Mesenchymal stem cell (in vitro differentiated cells and primary cell): ENCODE measurements around the gene TESPA1. TPM values are rescaled to one million over a fixed set of nuclear protein-coding genes. Genes with fewer than 3 reads are reported as not detected.

ENCODE experiments used
- DNase-seq: peaks from one replicate; pipeline ENCODE4 v3.0.0-alpha.2; 2013
- H2AFZ ChIP-seq: one replicate; pipeline ENCODE4 v1.6.1; 2013; ENCODE audit warnings: low read depth, mild to moderate bottlenecking, control low read depth, inconsistent platforms, low read length, moderate library complexity
- H2AK5ac ChIP-seq: 2 replicates; pipeline ENCODE4 v1.6.1; 2013; ENCODE audit warnings: low read length, moderate library complexity, mild to moderate bottlenecking, inconsistent platforms; ENCODE audit not compliant: severe bottlenecking
- H2BK120ac ChIP-seq: one replicate; pipeline ENCODE4 v1.6.1; 2013; ENCODE audit warnings: low read depth, mild to moderate bottlenecking, inconsistent platforms, low read length, moderate library complexity
- H2BK12ac ChIP-seq, 2 experiments: one replicate each; pipeline ENCODE4 v1.6.1; 2013; ENCODE audit warnings: inconsistent platforms in 2 of 2, low read length in 2 of 2, mild to moderate bottlenecking in 2 of 2, moderate library complexity in 2 of 2, control low read depth in 1 of 2
- H2BK15ac ChIP-seq: one replicate; pipeline ENCODE4 v1.6.1; 2013; ENCODE audit warnings: mild to moderate bottlenecking, low read depth, inconsistent platforms; ENCODE audit not compliant: poor library complexity, severe bottlenecking
- H2BK5ac ChIP-seq: 2 replicates; pipeline ENCODE4 v1.6.1; 2013; ENCODE audit warnings: low read depth, mild to moderate bottlenecking, low read length, control low read depth, inconsistent platforms; ENCODE audit not compliant: poor library complexity, severe bottlenecking
- H3K14ac ChIP-seq, 2 experiments: one replicate each; pipeline ENCODE4 v1.6.1; 2013; ENCODE audit warnings: inconsistent platforms in 2 of 2, low read length in 2 of 2, control low read depth in 1 of 2, mild to moderate bottlenecking in 1 of 2, moderate library complexity in 1 of 2
- H3K18ac ChIP-seq, 2 experiments: one replicate each; pipeline ENCODE4 v1.6.1; 2013; ENCODE audit warnings: inconsistent platforms in 2 of 2, low read length in 2 of 2, control low read depth in 1 of 2, low read depth in 1 of 2, mild to moderate bottlenecking in 1 of 2
- H3K23ac ChIP-seq, 2 experiments: one replicate each; pipeline ENCODE4 v1.6.1; 2013; ENCODE audit warnings: inconsistent platforms in 2 of 2, low read length in 2 of 2, mild to moderate bottlenecking in 2 of 2, moderate library complexity in 2 of 2, control low read depth in 1 of 2
- H3K27ac ChIP-seq: 2 replicates; pipeline ENCODE4 v1.5.1; 2013; ENCODE audit warnings: mild to moderate bottlenecking, moderate library complexity, low read length, control low read depth, inconsistent platforms; ENCODE audit not compliant: poor library complexity, severe bottlenecking
- H3K27me3 ChIP-seq, 2 experiments: 2 replicates each; pipeline versions ENCODE4 v1.6.1 to v1.7.0; 2013; ENCODE audit warnings: low read length in 2 of 2, mild to moderate bottlenecking in 2 of 2, moderate library complexity in 2 of 2, control low read depth in 1 of 2, inconsistent platforms in 1 of 2; ENCODE audit not compliant: control insufficient read depth in 1 of 2, insufficient read depth in 1 of 2
- H3K36me3 ChIP-seq, 2 experiments: 2 replicates each; pipeline versions ENCODE4 v1.6.1 to v1.7.0; 2013; ENCODE audit warnings: low read length in 2 of 2, control low read depth in 1 of 2, inconsistent platforms in 1 of 2, low read depth in 1 of 2, mild to moderate bottlenecking in 1 of 2; ENCODE audit not compliant: insufficient read depth in 2 of 2, control insufficient read depth in 1 of 2
- H3K4ac ChIP-seq, 2 experiments: one replicate each; pipeline ENCODE4 v1.6.1; 2013; ENCODE audit warnings: inconsistent platforms in 2 of 2, low read length in 2 of 2, mild to moderate bottlenecking in 2 of 2, moderate library complexity in 2 of 2, control low read depth in 1 of 2, low read depth in 1 of 2
- H3K4me1 ChIP-seq: 2 replicates; pipeline ENCODE4 v1.6.1; 2013; ENCODE audit warnings: low read depth, low read length, control low read depth; ENCODE audit not compliant: control insufficient read depth, insufficient read depth
- H3K4me2 ChIP-seq: 2 replicates; pipeline ENCODE4 v1.6.1; 2013; ENCODE audit warnings: low read length, mild to moderate bottlenecking, inconsistent platforms; ENCODE audit not compliant: poor library complexity, severe bottlenecking
- H3K4me3 ChIP-seq, 2 experiments: 2 replicates each; pipeline versions ENCODE4 v1.5.1 to v1.7.0; 2013; ENCODE audit warnings: low read length in 2 of 2, mild to moderate bottlenecking in 2 of 2, control low read depth in 1 of 2, low read depth in 1 of 2; ENCODE audit not compliant: insufficient read depth in 1 of 2
- H3K79me1 ChIP-seq: replicated peaks from 2 replicates; pipeline ENCODE4 v1.6.1; 2013; ENCODE audit warnings: mild to moderate bottlenecking, control low read depth, low read length, inconsistent platforms; ENCODE audit not compliant: poor library complexity, severe bottlenecking
- H3K9ac ChIP-seq: 2 replicates; pipeline ENCODE4 v1.7.0; 2013; ENCODE audit warnings: mild to moderate bottlenecking, low read length, moderate library complexity
- H3K9me3 ChIP-seq: 2 replicates; pipeline ENCODE4 v1.7.0; 2013; ENCODE audit warnings: mild to moderate bottlenecking, low read length; ENCODE audit not compliant: control insufficient read depth
- H4K8ac ChIP-seq: one replicate; pipeline ENCODE4 v1.6.1; 2013; ENCODE audit warnings: inconsistent platforms, mild to moderate bottlenecking, low read length, moderate library complexity
- H4K91ac ChIP-seq: one replicate; pipeline ENCODE4 v1.6.1; 2013; ENCODE audit warnings: mild to moderate bottlenecking, low read length, inconsistent platforms
- WGBS: methylation state at CpG from one replicate; pipeline ENCODE4 v1.1.7; 2013; ENCODE audit warnings: mixed read lengths; 5-methylcytosine and 5-hydroxymethylcytosine counted together
- polyA plus RNA-seq, 2 experiments: library from polyadenylated mRNA; stranded (reverse); fragments of 200-250 nt; gene quantifications; one replicate each; pipeline ENCODE4 v1.2.3, GENCODE V29; 2013

The TESPA1 gene, protein sequence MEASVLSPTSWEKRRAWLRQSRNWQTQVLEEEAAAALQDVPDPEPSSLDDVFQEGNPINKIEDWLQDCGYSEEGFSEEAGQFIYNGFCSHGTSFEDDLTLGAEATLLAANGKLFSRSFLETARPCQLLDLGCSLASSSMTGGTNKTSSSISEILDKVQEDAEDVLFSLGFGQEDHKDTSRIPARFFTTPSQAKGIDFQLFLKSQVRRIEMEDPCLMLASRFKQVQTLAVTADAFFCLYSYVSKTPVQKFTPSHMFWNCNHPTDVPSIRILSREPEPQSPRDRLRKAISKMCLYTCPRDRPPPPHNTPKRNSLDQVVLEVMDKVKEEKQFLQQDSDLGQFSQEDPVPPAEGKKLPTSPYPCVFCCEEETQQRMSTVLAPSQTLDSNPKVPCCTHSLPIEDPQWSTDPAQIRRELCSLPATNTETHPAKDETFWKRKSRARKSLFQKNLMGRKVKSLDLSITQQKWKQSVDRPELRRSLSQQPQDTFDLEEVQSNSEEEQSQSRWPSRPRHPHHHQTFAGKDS
- not detected for polyA plus RNA-seq (2013, experiment 1 of 2)
- not detected for polyA plus RNA-seq (2013, experiment 2 of 2)

DNA sequence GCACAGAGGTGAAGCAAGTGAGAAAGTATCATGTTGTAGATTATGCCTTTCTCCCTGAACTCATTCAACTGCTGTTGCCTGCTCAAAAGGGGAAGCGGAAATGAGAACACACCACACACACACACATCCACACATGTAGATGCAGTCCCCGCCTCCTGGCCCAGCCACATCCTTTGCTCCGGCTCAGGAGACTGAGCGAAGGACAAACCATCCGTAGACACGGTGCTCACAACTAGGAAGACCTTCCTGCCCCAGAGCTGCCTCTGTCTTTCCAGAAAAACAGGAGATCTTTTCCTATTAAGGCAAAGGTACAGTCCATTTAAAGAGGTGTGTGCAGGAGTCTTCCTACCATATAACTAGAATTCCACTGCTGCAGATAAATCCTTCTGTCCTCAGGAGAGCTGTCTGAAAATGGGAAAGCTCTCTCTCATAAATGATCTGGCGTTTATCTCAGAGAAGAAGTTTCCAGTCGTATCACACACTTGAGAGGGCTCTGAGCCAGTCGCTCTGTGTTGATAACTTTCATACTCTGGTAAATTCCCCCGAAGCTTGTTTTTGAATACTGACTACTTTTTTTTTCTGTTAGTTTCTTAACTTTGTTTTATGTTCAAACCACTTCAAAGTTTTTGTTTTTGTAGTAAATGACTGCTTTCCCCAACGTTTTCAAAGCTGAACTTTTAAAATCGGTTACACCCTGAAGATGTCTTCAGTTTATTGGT lies at the start of gene TESPA1:
Gene TESPA1, minus strand, starts transcription at position 105 of the 719 bp plus-strand sequence. CDS start 10,200 bp downstream, outside the sequence.
- H3K4me2 ChIP-seq = no peak within 1 kb of the TSS
- no peak for DNase-seq
- H2BK15ac ChIP-seq = no peak within 1 kb of the TSS
- no peaks in the 10 kb centered on the region for H3K79me1 ChIP-seq
- H2BK12ac ChIP-seq = no peak within 1 kb of the TSS
- H2BK120ac ChIP-seq = no peak within 1 kb of the TSS
- H3K14ac ChIP-seq = no peak within 1 kb of the TSS
- H2AFZ ChIP-seq = no peak within 1 kb of the TSS
- no peak within 1 kb of the TSS for H2AK5ac ChIP-seq
- H3K36me3 ChIP-seq = no peaks in the 10 kb centered on the region
- 72% methylated on average over 5 of the region's 12 CpGs for WGBS
- no peak within 1 kb of the TSS for H4K8ac ChIP-seq
- H3K23ac ChIP-seq = no peak within 1 kb of the TSS
- no peak within 1 kb of the TSS for H2BK5ac ChIP-seq
- H3K27me3 ChIP-seq = peaks cover 4 to 29% of the 10 kb centered on the region in 2 experiments
- H3K4me3 ChIP-seq = no peak within 1 kb of the TSS
- H3K9ac ChIP-seq = no peak within 1 kb of the TSS
- no peak within 1 kb of the TSS for H3K4ac ChIP-seq
- peaks cover 2% of the 10 kb centered on the region for H3K4me1 ChIP-seq
- no peak within 1 kb of the TSS for H4K91ac ChIP-seq
- no peak within 1 kb of the TSS for H3K27ac ChIP-seq
- no peaks in the 10 kb centered on the region for H3K9me3 ChIP-seq
- no peak within 1 kb of the TSS for H3K18ac ChIP-seq

DNA sequence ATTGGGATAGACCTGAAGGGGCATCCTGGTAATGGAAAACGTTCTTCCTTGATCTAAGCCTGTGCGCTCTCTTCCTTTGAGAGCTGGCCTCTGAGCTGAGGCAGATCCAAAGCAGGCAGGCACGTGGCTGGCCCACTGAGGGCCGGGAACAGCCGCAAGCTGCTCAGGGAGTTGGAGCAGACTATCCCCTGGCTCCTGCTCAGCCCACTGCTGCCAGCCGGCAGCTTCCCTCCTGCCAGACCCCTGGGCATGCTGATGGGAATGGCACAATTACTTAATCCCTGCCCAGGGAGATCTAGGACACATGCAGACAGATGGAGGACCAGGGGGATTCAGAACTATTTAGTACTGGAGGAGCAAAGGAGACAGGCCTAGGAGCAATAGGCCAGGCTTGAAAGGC lies 49.7 kb upstream of the TESPA1 start:
- WGBS = 56% methylated on average over 6 of the region's 6 CpGs
- H3K27me3 ChIP-seq = peaks cover 4 to 20% of the 10 kb centered on the region in 2 experiments
- H3K4me1 ChIP-seq = no peaks in the 10 kb centered on the region
- H3K18ac ChIP-seq = no peak overlapping the region
- H3K4me3 ChIP-seq = no peak overlapping the region
- no peak overlapping the region for H2BK12ac ChIP-seq
- no peak overlapping the region for H3K4ac ChIP-seq
- H2BK15ac ChIP-seq = no peak overlapping the region
- no peaks in the 10 kb centered on the region for H3K36me3 ChIP-seq
- H3K23ac ChIP-seq = no peak overlapping the region
- no peak overlapping the region for H2AFZ ChIP-seq
- H3K9me3 ChIP-seq = no peaks in the 10 kb centered on the region
- no peak overlapping the region for H4K8ac ChIP-seq
- H4K91ac ChIP-seq = no peak overlapping the region
- H2AK5ac ChIP-seq = no peak overlapping the region
- DNase-seq = no peak
- H2BK120ac ChIP-seq = no peak overlapping the region
- H3K9ac ChIP-seq = no peak overlapping the region
- no peak overlapping the region for H3K27ac ChIP-seq
- no peak overlapping the region for H3K4me2 ChIP-seq
- no peak overlapping the region for H2BK5ac ChIP-seq
- no peak overlapping the region for H3K14ac ChIP-seq
- no peaks in the 10 kb centered on the region for H3K79me1 ChIP-seq

DNA sequence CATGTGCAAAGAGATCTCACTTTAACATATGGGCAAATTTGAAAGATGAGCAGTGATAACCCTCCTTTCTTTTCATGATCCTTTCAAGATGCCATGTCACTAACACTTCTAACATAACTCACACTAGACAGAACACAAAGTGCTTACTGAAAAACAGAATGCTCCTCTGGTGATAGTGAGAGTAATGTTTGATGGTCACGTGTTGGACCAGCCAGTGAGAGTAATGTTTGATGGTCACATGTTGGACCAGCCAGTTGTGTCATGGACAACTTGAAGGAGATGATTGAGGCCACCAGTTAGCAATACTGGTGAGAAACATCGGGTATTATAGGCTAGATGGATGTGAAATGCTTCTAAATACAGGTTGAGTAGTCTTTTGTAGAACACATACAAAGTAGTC lies 40.9 kb upstream of the TESPA1 start:
- Histone ChIP-seq H2AK5ac (no peak overlapping the region), H3K27me3 (peaks cover 4 to 14% of the 10 kb centered on the region in 2 experiments), H3K4ac (no peak overlapping the region), H2BK5ac (no peak overlapping the region), H3K4me1 (no peaks in the 10 kb centered on the region), H3K4me3 (no peak overlapping the region), H2BK120ac (no peak overlapping the region), H2BK12ac (no peak overlapping the region), H3K79me1 (no peaks in the 10 kb centered on the region), H3K9ac (no peak overlapping the region), H3K9me3 (no peaks in the 10 kb centered on the region), H4K91ac (no peak overlapping the region), H3K14ac (no peak overlapping the region), H3K36me3 (no peaks in the 10 kb centered on the region), H4K8ac (no peak overlapping the region), H3K18ac (no peak overlapping the region), H3K23ac (no peak overlapping the region), H2AFZ (no peak overlapping the region), H3K27ac (no peak overlapping the region), H2BK15ac (no peak overlapping the region), H3K4me2 (no peak overlapping the region)
- WGBS = 46% methylated on average over 2 of the region's 2 CpGs
- DNase-seq = no peak

DNA sequence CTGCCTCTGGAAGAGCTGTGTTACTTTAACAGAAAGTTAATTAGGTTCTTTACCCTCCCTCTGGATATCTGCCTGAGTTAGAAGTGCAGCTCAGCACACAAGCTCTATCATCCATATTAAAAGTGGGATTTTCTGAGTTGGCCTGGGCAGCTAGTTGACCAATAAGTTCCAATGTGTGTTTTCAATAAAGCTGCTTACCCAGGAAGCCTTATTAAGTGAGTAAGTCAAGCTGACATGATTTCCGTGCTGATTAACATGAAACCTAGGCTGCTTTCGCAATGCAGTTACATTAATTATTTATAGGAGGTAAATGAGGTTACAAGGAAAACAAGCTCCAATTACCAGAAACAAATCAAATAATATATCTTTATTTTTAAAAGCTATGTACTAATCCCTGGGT lies 40.0 kb upstream of the TESPA1 start:
- H3K9me3 ChIP-seq = no peaks in the 10 kb centered on the region
- H3K23ac ChIP-seq = no peak overlapping the region
- no peak overlapping the region for H3K14ac ChIP-seq
- H3K27me3 ChIP-seq = peaks cover 4 to 14% of the 10 kb centered on the region in 2 experiments
- H4K8ac ChIP-seq = no peak overlapping the region
- H3K4ac ChIP-seq = no peak overlapping the region
- H2BK15ac ChIP-seq = no peak overlapping the region
- no peak overlapping the region for H4K91ac ChIP-seq
- WGBS = no CpG with 5 or more reads among the region's 2 CpGs
- H2AK5ac ChIP-seq = no peak overlapping the region
- no peaks in the 10 kb centered on the region for H3K36me3 ChIP-seq
- no peaks in the 10 kb centered on the region for H3K79me1 ChIP-seq
- no peak overlapping the region for H2AFZ ChIP-seq
- DNase-seq = no peak
- H3K18ac ChIP-seq = no peak overlapping the region
- H3K9ac ChIP-seq = no peak overlapping the region
- no peak overlapping the region for H2BK5ac ChIP-seq
- no peak overlapping the region for H2BK12ac ChIP-seq
- H2BK120ac ChIP-seq = no peak overlapping the region
- no peak overlapping the region for H3K27ac ChIP-seq
- H3K4me3 ChIP-seq = no peak overlapping the region
- no peaks in the 10 kb centered on the region for H3K4me1 ChIP-seq
- no peak overlapping the region for H3K4me2 ChIP-seq
